HG03095 (cell line): Measurements from ENCODE around the gene GPR89A.
"Not testable (repeated sequence)": the region's sequence is repeated elsewhere in the genome, so short reads cannot be mapped to it uniquely, and the experiment has no call there.

Source experiments
- ATAC-seq: cut with Tn5 transposase; IDR thresholded peaks from one replicate; pipeline ENCODE4 v1.9.1; 2021; ENCODE audit warnings: moderate library complexity; ENCODE audit not compliant: unreplicated experiment

Gene GPR89A

DNA sequence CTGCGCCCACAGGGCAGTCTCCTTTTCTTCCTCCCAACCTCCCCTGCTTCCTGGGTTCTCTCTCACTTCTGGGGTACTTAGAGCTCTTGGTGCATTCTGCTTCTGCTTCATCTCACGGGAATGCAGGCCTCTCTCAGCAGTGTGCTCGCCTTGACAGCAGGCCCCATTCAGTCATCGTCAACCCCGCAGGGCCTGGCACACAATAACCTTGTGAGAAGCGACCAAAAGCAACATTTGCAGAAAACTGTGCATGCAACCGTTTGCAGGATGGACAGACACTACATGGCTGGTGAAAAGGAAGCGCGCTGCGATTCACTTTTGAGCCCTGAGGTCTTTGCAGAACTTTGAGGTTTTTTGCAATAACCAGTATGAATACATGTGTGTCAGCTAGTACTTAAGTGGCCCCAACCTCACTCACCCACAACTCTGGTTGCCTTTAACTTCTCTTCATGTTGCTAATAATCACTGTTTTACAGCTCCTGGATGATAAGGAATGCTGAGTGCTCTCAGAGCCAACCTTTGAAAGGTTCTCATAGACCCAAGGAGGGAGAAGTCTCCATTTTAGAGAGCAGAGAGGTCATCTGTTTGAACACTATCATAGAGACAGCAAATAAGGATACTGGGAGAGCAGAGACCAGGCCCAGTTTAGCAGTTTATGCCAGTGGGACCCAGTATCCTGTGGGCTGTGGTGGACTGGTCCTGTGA, 109.0 kb downstream of the GPR89A start:
- ATAC-seq, result no peak

DNA sequence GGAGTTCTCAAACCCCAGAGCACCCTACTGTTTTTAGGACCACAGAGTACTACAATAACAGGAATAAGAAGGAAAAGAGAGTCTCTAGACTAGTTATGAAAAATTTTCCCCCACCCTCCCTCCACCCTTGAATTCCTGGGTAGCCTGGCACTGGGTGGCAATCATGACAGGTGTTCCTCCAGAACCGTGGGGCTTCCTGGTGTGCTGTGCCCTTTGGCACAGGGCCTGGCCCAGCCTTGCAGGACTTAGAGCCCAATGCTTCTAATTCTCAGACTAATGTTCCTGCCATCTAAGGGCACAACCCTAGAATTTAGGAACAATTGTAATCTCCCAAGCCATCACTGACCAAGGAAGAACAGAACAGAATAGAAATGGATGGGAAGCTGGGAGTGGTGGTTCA, 110.0 kb downstream of the GPR89A start:
- no peak for ATAC-seq

DNA sequence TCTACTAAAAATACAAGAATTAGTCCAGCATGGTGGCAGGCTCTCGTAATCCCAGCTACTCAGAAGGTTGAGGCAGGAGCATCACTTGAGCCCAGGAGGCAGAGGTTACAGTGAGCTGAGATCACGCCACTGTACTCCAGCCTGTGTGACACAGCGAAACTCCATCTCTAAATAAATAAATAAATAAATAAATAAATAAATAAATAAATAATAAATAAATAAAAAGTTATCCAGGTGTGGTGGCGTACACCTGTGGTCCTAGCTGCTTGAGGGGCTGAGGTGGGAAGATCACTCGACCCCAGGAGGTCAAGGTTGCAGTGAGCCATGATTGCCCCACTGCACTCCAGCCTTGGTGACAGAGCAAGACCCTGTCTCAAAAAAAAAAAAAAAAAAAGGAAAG, 110.7 kb downstream of the GPR89A start:
- ATAC-seq, result not testable (repeated sequence)

DNA sequence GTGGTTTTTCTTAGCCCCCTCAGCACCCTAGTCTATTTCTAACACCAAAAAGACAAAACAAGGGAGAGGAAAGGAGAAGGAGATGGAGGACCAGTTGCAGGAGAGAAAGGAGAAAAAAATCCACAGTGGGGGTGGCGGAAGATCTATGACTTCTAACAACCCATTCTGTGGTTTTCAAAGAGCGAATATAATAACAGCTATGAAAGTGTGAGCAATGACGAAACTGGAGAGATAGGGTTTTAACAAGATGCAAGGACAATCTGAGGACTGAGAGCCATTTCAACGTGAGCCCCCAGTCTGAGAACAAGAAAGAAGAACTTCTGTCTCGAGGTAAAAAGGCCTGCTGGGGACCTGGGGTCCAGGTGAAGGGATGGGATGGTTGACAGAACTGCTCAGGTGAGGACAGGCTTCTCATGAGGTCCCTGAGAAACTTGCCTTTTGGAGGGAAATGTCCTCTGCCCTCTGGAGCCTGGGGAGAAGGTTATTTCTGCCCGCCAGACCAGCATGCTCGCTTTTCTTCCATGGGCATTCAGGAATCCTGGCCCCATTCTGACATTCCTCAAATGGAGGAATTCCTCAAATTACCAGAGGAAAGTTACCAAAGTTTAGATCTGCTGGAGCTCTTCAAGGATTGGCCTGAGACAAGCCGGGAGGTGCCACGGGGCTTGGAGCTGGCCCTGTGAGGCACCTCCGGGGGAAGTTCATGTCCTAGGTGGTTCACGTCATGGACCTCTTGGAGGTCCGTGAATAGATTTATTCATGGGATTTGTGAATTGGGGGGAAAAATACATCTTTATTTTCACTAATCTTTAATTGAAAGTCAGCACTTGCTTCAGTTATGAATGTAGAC, 111.7 kb downstream of the GPR89A start, which contains the start of gene CD160:
Gene CD160 (plus strand): TSS at position 270 of the 850 bp plus-strand sequence. CDS start 8,829 bp downstream, outside the sequence.
- ATAC-seq, result no peak
